ENCODE measurements around the gene PDE2A. TPM values are rescaled to one million over a fixed set of nuclear protein-coding genes. Genes with fewer than 3 reads are reported as not detected.
A peak's percentile ranks its signal among the peaks of the same experiment; 100 is the strongest.

Gene PDE2A
- 1.5 and 1.9 TPM in 2 replicates for polyA plus RNA-seq (2011; rRNA removed)
- 0.37 and 0.54 TPM in 2 replicates for polyA plus RNA-seq (2012; cell fraction: cytosol; rRNA removed)
- polyA plus RNA-seq (2012; cell fraction: nucleus; rRNA removed), result 1.6 and 2.1 TPM in 2 replicates
- polyA plus RNA-seq (2017; fragmentation: RNase III; extraction: RNeasy Plus Mini Kit Qiagen cat#74134 plus additional on column Dnase treatment), result 0.62 to 1.4 TPM (median 0.94 TPM) in 3 replicates
- polyA minus RNA-seq (2011; rRNA and poly(A)+ RNA removed), result 1.7 and 2.2 TPM in 2 replicates

- 15% methylated on average over 12 of the region's 21 CpGs for WGBS (ENCODE audit: missing lambda C conversion rate)
- ChIA-PET POLR2A (no interaction called here), CTCF (interaction anchor here (0.9 to 12.5 kb wide), 6 partner anchors 9 to 203 kb away, joined by 3 to 293 read pairs (median 5); no protein-coding TSS in a partner anchor)
- DNase-seq (ENCODE audit: low read depth in 1 of 2, low spot score in 1 of 2), result no peak
- H3K4me1 ChIP-seq, result no peaks in the 10 kb centered on the region
- no peak within 1 kb of the TSS for H3K4me3 ChIP-seq
- peak; percentile 7 to 23; a peak in 3 of 6 replicates for ATAC-seq
- no peaks in the 10 kb centered on the region for H3K9me3 ChIP-seq
- FAIRE-seq, result no peak
- no peak within 1 kb of the TSS for H3K4me2 ChIP-seq
- TF ChIP-seq HDAC2 (IDR thresholded peaks at IDR 0.05) (no peak), REST (IDR thresholded peaks at IDR 0.05) (peak; percentile 63; the same call in 1 of the 2 replicates), JUN (IDR thresholded peaks at IDR 0.05) (no peak)
- no peak within 1 kb of the TSS for H3K27ac ChIP-seq
Observed at GRCh38 chr11:72673943-72674828, at the start of gene PDE2A. Gene PDE2A, minus strand, starts transcription at chr11:72674422. Its CDS starts 215 bp downstream, at chr11:72674207.

- Histone ChIP-seq H3K4me1 (peaks cover 35% of the 10 kb centered on the region), H3K9me3 (no peaks in the 10 kb centered on the region), H3K27ac (peak overlapping the region in 1 of 2 experiments; percentile 94; a peak in 4 of 6 replicates), H3K4me2 (no peak overlapping the region), H3K4me3 (no peak overlapping the region)
- ATAC-seq (no peak), DNase-seq (ENCODE audit: low read depth in 1 of 2, low spot score in 1 of 2) (no peak), FAIRE-seq (no peak)
- TF ChIP-seq BHLHE40 (IDR thresholded peaks at IDR 0.05; ENCODE audit: low read depth, low read length) (peak; percentile 56; the same call in 1 of the 2 replicates), NR3C1 (IDR thresholded peaks at IDR 0.05) (no peak), KDM1A (IDR thresholded peaks at IDR 0.05; ENCODE audit: low read depth) (no peak)
- ChIA-PET POLR2A (no interaction called here), CTCF (interaction anchor here (0.8 to 7.1 kb wide), 15 partner anchors 14 to 489 kb away, joined by 3 to 162 read pairs (median 4); partner anchors contain the start of gene STARD10)
- 55% methylated on average over 9 of the region's 9 CpGs for WGBS (ENCODE audit: missing lambda C conversion rate)
Observed at GRCh38 chr11:72723508-72723907, 49.3 kb upstream of the PDE2A start.

- Histone ChIP-seq H3K4me1 (peaks cover 35% of the 10 kb centered on the region), H3K27ac (peak overlapping the region; percentile 94 to 97), H3K9me3 (no peaks in the 10 kb centered on the region), H3K4me2 (peak overlapping the region; percentile 95), H3K4me3 (peak overlapping the region; percentile 45)
- DNase-seq (ENCODE audit: low read depth in 1 of 2, low spot score in 1 of 2) (peak; percentile 87 to 97), FAIRE-seq (peak; percentile 67), ATAC-seq (peak; percentile 95 to 97)
- no peak for TF ChIP-seq TFCP2L1 (CRISPR knock-in tag; IDR thresholded peaks at IDR 0.05)
- no peak for TF ChIP-seq TP53 (CRISPR knock-in tag; IDR thresholded peaks at IDR 0.05)
- peak; percentile 100 for TF ChIP-seq RFX5 (IDR thresholded peaks at IDR 0.05)
- TF ChIP-seq POLR2A (IDR thresholded peaks at IDR 0.05; ENCODE audit: low read length), result peak; percentile 54
- TF ChIP-seq MAX (IDR thresholded peaks at IDR 0.05), result 0 out of 2 replicates have a peak, but pooled peaks have one; percentile 24
- TF ChIP-seq JUN (IDR thresholded peaks at IDR 0.05), result 0 out of 5 replicates have a peak, but pooled peaks of 1 of the 2 experiments have one; percentile 28
- TF ChIP-seq SREBF2 (IDR thresholded peaks at IDR 0.05), result no peak
- no peak for TF ChIP-seq FOSL2 (IDR thresholded peaks at IDR 0.05)
- no peak for TF ChIP-seq FOSL2 (CRISPR knock-in tag; IDR thresholded peaks at IDR 0.05)
- CTCF ChIA-PET, result interaction anchor here (0.6 to 7.1 kb wide), 12 partner anchors 10 to 1177 kb away, joined by 3 to 162 read pairs (median 4); partner anchors contain the start of genes FCHSD2 and STARD10
- WGBS (ENCODE audit: missing lambda C conversion rate), result 3% methylated on average over 9 of the region's 10 CpGs
- POLR2A ChIA-PET, result interaction anchor here (0.6 to 1.2 kb wide), 5 partner anchors 17 to 119 kb away, joined by 3 to 7 read pairs (median 4); partner anchors contain the start of gene STARD10
Observed at GRCh38 chr11:72722050-72722748, 48.0 kb upstream of the PDE2A start.

Measured in A549 (cell line).